Cardiac fibroblast (primary cell): ENCODE results near the gene PPM1H.
"Not testable (repeated sequence)": the region's sequence is repeated elsewhere in the genome, so short reads cannot be mapped to it uniquely, and the experiment has no call there.

ENCODE experiments used
- DNase-seq, 2 donors: peaks; one replicate each; pipeline versions ENCODE4 v3.0.0 to v3.0.0-alpha.2; 2010; ENCODE audit warnings: low read depth in 2 of 2
- H3K4me3 ChIP-seq, 2 donors: replicated peaks in 1 of 2; 1 replicate in 1 of 2; 2 replicates in 1 of 2; pipeline ENCODE4 v1.5.1; 2011; ENCODE audit warnings: low read depth in 2 of 2, low read length in 2 of 2, mild to moderate bottlenecking in 2 of 2, moderate library complexity in 1 of 2
- TF ChIP-seq, protein P1 (sequence below): IDR thresholded peaks from one replicate; pipeline ENCODE4 v1.5.1; 2011; ENCODE audit warnings: low read depth, mild to moderate bottlenecking, low read length, inconsistent platforms

The PPM1H gene

DNA sequence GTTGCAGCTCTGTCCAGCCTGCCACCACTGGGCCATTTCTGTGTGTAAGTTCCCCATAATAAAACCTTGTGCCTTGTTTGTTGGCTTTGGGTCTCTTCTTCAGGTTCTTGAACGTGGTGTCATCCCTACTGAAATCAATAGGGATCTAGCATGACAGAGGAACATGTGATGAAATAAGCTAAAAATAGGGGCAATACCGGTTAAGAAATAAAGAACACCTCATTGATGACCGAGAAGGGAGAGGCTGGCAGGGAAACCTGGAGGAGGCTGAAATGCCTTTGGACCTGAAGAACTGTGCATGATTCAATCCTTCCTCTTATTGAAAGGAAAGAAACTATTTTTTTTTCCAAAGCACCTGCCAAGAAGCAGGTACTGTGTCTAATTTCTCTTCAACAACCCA lies 172.3 kb downstream of the PPM1H start:
- H3K4me3 ChIP-seq: no peak overlapping the region

DNA sequence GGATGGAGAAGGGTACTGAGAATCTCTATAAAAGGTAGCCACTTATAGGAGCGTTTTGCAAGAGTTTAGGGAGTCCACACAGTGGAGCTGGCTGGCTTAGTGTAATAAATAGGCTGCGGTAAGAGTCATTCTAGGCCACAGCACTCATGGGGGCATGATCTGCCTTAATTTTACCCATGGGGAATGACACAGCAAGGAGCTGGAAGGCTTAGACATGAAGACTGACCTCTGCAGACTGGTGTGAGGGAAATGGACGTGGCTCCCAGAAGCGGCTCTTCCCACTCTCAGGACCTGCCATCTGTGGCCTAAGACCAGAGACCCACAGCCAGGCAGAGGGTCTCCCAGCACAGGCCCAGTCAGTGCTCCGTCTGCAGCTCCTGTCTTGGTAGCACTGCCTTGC lies 173.3 kb downstream of the PPM1H start:
- no peak overlapping the region for H3K4me3 ChIP-seq
- TF ChIP-seq, protein P1, sequence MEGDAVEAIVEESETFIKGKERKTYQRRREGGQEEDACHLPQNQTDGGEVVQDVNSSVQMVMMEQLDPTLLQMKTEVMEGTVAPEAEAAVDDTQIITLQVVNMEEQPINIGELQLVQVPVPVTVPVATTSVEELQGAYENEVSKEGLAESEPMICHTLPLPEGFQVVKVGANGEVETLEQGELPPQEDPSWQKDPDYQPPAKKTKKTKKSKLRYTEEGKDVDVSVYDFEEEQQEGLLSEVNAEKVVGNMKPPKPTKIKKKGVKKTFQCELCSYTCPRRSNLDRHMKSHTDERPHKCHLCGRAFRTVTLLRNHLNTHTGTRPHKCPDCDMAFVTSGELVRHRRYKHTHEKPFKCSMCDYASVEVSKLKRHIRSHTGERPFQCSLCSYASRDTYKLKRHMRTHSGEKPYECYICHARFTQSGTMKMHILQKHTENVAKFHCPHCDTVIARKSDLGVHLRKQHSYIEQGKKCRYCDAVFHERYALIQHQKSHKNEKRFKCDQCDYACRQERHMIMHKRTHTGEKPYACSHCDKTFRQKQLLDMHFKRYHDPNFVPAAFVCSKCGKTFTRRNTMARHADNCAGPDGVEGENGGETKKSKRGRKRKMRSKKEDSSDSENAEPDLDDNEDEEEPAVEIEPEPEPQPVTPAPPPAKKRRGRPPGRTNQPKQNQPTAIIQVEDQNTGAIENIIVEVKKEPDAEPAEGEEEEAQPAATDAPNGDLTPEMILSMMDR: no peak
- peak; percentile 33 to 91 for DNase-seq

More for the DNA sequence above, 172.3 kb downstream of the PPM1H start:
- DNase-seq: peak in 1 of 2 donors; percentile 27
- TF ChIP-seq, protein P1: no peak

DNA sequence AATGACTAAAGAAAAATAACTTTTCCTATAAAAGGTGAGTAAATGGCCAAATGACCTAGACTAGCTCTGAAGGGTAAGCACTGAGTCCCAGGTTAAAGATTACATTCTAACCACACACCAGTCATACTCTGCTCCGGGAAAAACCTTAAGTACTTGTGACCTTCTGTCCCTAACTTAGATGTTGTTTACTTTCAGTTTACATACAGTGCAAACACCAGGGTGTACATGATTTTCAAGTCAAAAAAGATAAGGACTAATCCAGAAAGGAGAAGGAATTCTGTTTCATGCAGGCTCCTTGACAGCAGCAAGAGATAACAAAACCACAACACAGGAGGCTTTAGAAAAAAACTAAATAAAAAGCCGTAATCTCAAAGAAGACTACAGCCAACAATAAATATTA lies 174.2 kb downstream of the PPM1H start:
- peak; percentile 37 to 67 for DNase-seq
- no peak overlapping the region for H3K4me3 ChIP-seq
- TF ChIP-seq, protein P1: no peak

DNA sequence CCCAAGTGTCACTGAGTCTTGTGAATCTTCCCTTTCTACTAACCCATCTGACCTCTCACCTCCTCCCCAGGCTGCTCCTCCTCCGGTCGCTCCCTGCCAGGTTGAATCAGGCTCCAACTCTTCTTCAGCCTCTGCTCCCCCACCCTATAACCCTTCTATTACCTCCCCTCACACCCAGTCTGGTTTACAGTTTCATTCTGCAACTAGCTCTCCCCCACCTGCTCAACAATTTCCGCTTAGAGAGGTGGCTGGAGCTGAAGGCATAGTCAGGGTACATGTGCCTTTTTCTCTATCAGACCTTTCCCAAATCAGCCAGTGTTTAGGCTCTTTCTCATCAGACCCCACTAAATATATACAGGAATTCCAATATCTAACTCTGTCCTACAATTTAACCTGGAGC lies 174.6 kb downstream of the PPM1H start:
- H3K4me3 ChIP-seq, DNase-seq: not testable (repeated sequence)

DNA sequence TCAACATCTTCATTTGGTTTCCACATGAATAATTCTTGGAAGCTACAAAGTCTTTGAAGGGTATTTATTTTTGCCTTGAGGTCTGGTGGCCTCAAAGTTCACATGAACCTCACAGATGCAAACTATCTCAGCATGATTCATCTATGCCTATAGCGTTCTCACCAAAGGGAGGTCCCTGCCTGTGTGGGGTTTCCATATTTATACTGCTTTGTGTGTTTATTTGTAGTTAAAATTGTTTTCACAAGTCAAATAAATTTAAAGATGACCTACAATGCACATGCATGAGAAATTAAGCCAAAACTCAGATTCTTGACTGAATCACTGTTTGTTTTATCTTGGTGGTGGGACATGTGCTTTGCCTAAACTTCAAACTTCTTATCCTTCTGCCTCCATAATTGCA lies 176.7 kb downstream of the PPM1H start:
- peak in 1 of 2 donors; percentile 51 for DNase-seq
- TF ChIP-seq, protein P1: no peak

DNA sequence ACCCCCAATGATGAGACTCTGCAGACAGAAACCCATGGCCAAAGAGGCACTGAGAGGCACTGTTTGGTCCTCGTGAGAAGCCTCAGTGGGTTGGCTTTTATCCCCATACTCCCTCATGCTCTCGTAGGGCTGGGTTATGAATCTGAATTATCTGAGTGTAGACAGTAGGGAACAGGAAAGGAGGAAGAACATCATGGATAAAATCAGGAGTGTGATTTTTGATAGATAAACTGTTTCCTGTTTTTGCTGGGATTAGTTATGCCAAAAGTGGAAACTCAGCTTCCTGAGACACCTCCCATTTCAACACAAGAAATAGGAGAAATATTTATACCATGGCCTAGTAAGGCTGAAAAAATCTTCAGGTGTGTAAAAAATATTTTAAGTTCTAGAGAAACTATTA lies 177.9 kb downstream of the PPM1H start:
- TF ChIP-seq, protein P1: no peak
- DNase-seq: no peak
- H3K4me3 ChIP-seq: no peak overlapping the region

More for the DNA sequence above, 176.7 kb downstream of the PPM1H start:
- H3K4me3 ChIP-seq: no peak overlapping the region

DNA sequence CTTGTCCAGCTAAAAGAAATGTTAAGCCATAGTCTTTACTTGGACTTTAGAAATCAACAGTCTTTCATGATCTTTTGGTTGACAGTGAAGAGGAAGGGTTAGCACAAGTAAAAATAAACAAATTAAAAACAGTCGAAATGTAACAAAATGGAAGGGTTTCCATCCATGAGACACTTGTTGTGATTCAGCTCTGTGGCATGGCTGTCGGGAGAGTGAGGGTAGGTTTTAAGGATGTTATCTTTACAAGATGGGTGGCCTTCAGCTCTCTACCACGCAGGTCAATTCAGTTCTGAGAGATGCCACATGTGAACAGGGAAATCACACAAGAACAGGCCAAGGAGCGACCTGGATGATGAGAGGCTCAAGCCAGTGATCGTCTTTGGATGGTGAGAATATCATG lies 180.2 kb downstream of the PPM1H start:
- TF ChIP-seq, protein P1: no peak
- H3K4me3 ChIP-seq: no peak overlapping the region

DNA sequence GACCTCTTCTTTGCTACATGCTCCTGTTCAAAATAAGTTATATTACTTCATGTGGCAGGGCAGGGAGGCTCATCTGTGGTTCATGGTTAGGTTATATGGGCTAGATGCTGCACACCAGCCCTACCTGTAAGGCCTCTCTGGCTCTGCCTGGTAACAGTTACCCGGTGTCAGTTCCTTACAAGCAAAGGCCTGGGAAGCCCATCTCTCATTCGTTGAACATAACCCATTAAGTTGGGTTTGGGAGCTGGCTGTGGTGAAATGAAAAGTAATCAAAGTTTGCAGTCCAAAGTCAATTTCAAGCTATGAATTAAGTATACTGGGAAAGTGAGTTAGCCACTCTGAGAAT lies 183.2 kb downstream of the PPM1H start:
- DNase-seq: no peak
- TF ChIP-seq, protein P1: no peak
- H3K4me3 ChIP-seq: no peak overlapping the region

More for the DNA sequence above, 180.2 kb downstream of the PPM1H start:
- no peak for DNase-seq
